ENCODE data around the gene OR8B2.

OR8B2 gene

DNA sequence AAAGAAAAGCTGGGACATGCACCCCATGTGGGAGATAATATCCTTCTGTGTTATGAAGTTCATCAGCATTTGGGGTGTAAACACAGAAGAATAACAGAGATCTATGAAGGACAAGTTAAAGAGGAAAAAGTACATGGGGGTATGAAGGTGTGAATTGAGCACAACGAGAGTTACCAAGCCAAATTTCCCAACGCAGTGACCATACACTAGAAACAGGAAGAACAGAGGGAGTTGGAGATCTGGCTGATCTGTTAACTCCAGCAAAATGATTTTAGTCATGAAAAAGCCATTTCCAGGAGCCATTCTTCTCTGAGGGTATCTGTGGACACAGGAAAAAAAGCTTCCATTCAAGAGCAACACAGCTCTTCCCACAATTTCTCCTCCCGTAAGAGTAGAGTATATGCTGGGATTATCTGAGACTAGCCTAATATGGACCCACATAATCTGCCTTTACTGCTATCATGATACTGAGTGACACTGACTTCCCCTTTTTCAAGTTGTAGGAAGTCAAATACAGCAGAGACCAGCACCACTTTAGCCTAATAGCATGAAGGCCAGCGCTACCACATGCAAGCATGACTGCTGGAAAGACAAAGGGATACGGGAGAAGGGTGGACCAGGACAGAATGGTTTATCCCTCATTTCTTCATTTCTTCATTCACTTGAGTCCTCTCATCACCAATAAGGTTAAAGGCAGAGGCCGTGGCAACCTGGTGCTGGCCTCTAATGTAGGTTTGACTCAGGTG lies 44.7 kb downstream of the OR8B2 start:
- intact Hi-C loops (cut with DNase I) = no loop called here
- no peak for DNase-seq

All from head of caudate nucleus (tissue), 42 donors.